ENCODE data around the gene MRPS14. TPM values are rescaled to one million over a fixed set of nuclear protein-coding genes. Genes with fewer than 3 reads are reported as not detected.

MRPS14 gene
- total and polyA plus RNA-seq, 3 experiments from 2014 or later = 41.0 to 49.4 (median 41.4) TPM

GRCh38 chr1:174991473-174991872, 31.8 kb downstream of the MRPS14 start:
- H3K27me3 ChIP-seq (ENCODE audit: insufficient read depth, low read length, poor library complexity, severe bottlenecking) = no peaks in the 10 kb centered on the region
- no peak overlapping the region for H3K27ac ChIP-seq (ENCODE audit: low read depth, low read length)
- DNase-seq = no peak
- H3K27me3 Mint-ChIP-seq = no peaks in the 10 kb centered on the region
- H3K4me3 Mint-ChIP-seq = peak overlapping the region in 4 of 7 donors; percentile 6 to 44 (median 22)
- peaks cover 14% of the 10 kb centered on the region for H3K4me1 ChIP-seq (ENCODE audit: insufficient read depth, low read length)
- peaks cover 32 to 45% (median 43%) of the 10 kb centered on the region in 3 donors for H3K4me1 Mint-ChIP-seq
- CTCF ChIA-PET = interaction anchor here (0.6 to 1.7 kb wide), 2 partner anchors 9 to 874 kb away, joined by 3 read pairs; no protein-coding TSS in a partner anchor
- H3K36me3 Mint-ChIP-seq = peaks cover 9 to 59% (median 20%) of the 10 kb centered on the region in 3 donors
- no peaks in the 10 kb centered on the region for H3K36me3 ChIP-seq (ENCODE audit: insufficient read depth, low read length)
- H3K27ac Mint-ChIP-seq = peak overlapping the region in 7 of 8 donors; percentile 7 to 68 (median 43)
- H3K9me3 ChIP-seq (ENCODE audit: low read length) = no peaks in the 10 kb centered on the region
- peaks cover 0 to 1% (median 0%) of the 10 kb centered on the region in 5 donors for H3K9me3 Mint-ChIP-seq
- H3K4me3 ChIP-seq (ENCODE audit: low read length) = no peak overlapping the region
- POLR2A ChIA-PET = no interaction called here

GRCh38 chr1:174990382-174990999, 32.7 kb downstream of the MRPS14 start:
- ChIA-PET POLR2A (interaction anchor here (1.1 to 1.7 kb wide), 2 partner anchors 9 to 26 kb away, joined by 4 to 8 read pairs; partner anchors contain the start of gene CACYBP), CTCF (interaction anchor here (1.1 to 1.9 kb wide), 4 partner anchors 9 to 135 kb away, joined by 3 to 5 read pairs (median 4); partner anchors contain the start of genes CACYBP and MRPS14)
- Histone ChIP-seq H3K36me3 (ENCODE audit: insufficient read depth, low read length) (no peaks in the 10 kb centered on the region), H3K27ac (ENCODE audit: low read depth, low read length) (peak overlapping the region; percentile 38), H3K4me1 (ENCODE audit: insufficient read depth, low read length) (peaks cover 14% of the 10 kb centered on the region), H3K27me3 (ENCODE audit: insufficient read depth, low read length, poor library complexity, severe bottlenecking) (no peaks in the 10 kb centered on the region), H3K4me3 (ENCODE audit: low read length) (peak overlapping the region; percentile 54), H3K9me3 (ENCODE audit: low read length) (no peaks in the 10 kb centered on the region)
- DNase-seq = peak in 2 of 5 donors; percentile 32 to 42
- Mint-ChIP-seq H3K4me3 (peak overlapping the region; percentile 86 to 92 (median 89)), H3K27me3 (no peaks in the 10 kb centered on the region), H3K36me3 (peaks cover 9 to 67% (median 21%) of the 10 kb centered on the region in 3 donors), H3K4me1 (peaks cover 33 to 48% (median 44%) of the 10 kb centered on the region in 3 donors), H3K27ac (peak overlapping the region; percentile 83 to 97 (median 95)), H3K9me3 (peaks cover 0 to 1% (median 0%) of the 10 kb centered on the region in 5 donors)

DNA sequence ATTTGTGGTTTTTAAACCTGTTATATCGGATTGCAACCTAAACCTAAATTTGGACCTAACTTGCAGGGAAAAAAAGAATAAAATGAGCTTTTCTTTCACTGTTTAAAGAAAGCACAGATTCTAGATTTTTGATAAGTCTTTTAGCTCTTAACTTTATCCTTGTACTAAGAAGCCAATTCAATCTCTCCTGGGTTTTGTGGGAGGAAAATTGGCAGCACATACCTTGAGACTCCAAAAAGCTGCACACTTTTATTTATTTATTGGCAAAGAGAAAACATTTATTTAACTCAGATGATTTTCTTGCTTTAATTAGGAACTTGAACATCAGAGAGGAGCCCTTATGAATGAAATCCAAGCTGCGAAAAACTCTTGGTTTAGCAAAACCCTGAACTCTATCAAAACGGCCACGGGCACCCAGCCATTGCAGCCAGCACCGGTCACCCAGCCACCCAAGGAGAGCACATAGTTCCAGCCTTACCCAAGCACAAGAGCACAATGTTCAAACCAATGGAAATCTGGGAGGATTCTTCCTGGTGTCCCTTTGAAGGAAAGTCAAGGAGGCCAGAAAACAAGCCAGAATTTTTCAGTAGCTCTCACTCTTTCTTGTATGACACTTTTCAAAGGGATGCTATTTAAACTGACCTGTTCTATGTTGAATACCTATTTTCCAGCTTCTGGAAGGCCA, 33.5 kb downstream of the MRPS14 start:
- H3K4me3 ChIP-seq (ENCODE audit: low read length) = no peak overlapping the region
- CTCF ChIA-PET = interaction anchor here (1.1 to 1.9 kb wide), 4 partner anchors 9 to 136 kb away, joined by 3 to 5 read pairs (median 4); partner anchors contain the start of genes CACYBP and MRPS14
- no peak for DNase-seq

DNA sequence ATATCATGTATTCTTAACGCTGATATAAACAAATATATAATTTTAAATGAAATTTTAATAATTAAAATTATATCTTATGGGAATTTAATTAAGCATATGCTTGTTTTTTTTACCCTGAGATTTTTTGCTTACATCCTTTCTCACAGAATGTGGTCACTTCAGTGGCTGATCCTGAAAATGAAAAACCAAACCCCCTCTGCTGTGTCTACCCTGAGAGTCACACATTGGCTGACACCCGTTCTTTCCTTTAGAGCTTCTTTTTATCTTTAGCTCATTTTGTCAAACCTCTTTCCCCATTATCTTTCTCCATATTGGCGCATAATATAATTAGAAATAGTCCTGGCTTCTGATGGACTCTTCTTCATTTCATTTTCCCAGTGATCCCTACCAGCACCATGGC, 34.2 kb downstream of the MRPS14 start:
- no peaks in the 10 kb centered on the region for H3K9me3 ChIP-seq (ENCODE audit: low read length)
- no peaks in the 10 kb centered on the region for H3K27me3 ChIP-seq (ENCODE audit: insufficient read depth, low read length, poor library complexity, severe bottlenecking)
- ChIA-PET POLR2A (interaction anchor here (1.6 to 1.7 kb wide), 2 partner anchors 11 to 21 kb away, joined by 3 to 8 read pairs; partner anchors contain the start of gene CACYBP), CTCF (interaction anchor here (1.1 to 1.9 kb wide), 3 partner anchors 10 to 136 kb away, joined by 3 to 5 read pairs (median 5); partner anchors contain the start of gene CACYBP)
- H3K4me3 ChIP-seq (ENCODE audit: low read length) = no peak overlapping the region
- peaks cover 9 to 70% (median 25%) of the 10 kb centered on the region in 3 donors for H3K36me3 Mint-ChIP-seq
- H3K4me3 Mint-ChIP-seq = peak overlapping the region in 5 of 7 donors; percentile 20 to 87 (median 85)
- H3K36me3 ChIP-seq (ENCODE audit: insufficient read depth, low read length) = no peaks in the 10 kb centered on the region
- peaks cover 0 to 1% (median 0%) of the 10 kb centered on the region in 5 donors for H3K9me3 Mint-ChIP-seq
- no peak overlapping the region for H3K27ac ChIP-seq (ENCODE audit: low read depth, low read length)
- no peaks in the 10 kb centered on the region for H3K27me3 Mint-ChIP-seq
- peaks cover 14% of the 10 kb centered on the region for H3K4me1 ChIP-seq (ENCODE audit: insufficient read depth, low read length)
- DNase-seq = no peak
- peaks cover 34 to 57% (median 53%) of the 10 kb centered on the region in 3 donors for H3K4me1 Mint-ChIP-seq
- H3K27ac Mint-ChIP-seq = peak overlapping the region; percentile 76 to 97 (median 92)

More for the DNA sequence above, 33.5 kb downstream of the MRPS14 start:
- Mint-ChIP-seq H3K27me3 (no peaks in the 10 kb centered on the region), H3K4me1 (peaks cover 35 to 54% (median 52%) of the 10 kb centered on the region in 3 donors), H3K36me3 (peaks cover 9 to 67% (median 24%) of the 10 kb centered on the region in 3 donors), H3K9me3 (peaks cover 0 to 1% (median 0%) of the 10 kb centered on the region in 5 donors), H3K4me3 (peak overlapping the region; percentile 68 to 87 (median 83)), H3K27ac (peak overlapping the region; percentile 83 to 97 (median 96))
- Histone ChIP-seq H3K27ac (ENCODE audit: low read depth, low read length) (no peak overlapping the region), H3K27me3 (ENCODE audit: insufficient read depth, low read length, poor library complexity, severe bottlenecking) (no peaks in the 10 kb centered on the region), H3K9me3 (ENCODE audit: low read length) (no peaks in the 10 kb centered on the region), H3K36me3 (ENCODE audit: insufficient read depth, low read length) (no peaks in the 10 kb centered on the region), H3K4me1 (ENCODE audit: insufficient read depth, low read length) (peaks cover 14% of the 10 kb centered on the region)
- POLR2A ChIA-PET = interaction anchor here (1.1 to 1.7 kb wide), 3 partner anchors 10 to 26 kb away, joined by 3 to 8 read pairs (median 4); partner anchors contain the start of gene CACYBP

DNA sequence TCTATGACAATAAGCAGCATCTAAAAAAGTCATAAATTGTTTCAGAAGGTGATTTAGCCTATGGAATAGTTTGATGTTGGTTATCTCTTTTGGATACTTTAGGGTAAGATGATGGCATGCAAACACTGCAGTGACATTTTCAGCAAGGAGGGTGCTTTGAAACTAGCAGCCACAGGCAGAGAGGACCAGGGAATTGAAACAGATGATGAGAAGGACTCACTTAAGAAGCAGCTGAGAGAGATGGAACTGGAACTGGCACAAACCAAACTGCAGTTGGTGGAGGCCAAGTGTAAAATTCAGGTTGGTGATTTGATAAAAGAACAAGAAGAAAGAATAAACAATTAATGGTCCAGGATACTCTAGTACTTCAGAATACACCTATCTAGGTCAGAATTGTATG, 34.7 kb downstream of the MRPS14 start:
- DNase-seq = no peak
- H3K36me3 ChIP-seq (ENCODE audit: insufficient read depth, low read length) = no peaks in the 10 kb centered on the region
- POLR2A ChIA-PET = interaction anchor here (1.6 to 1.7 kb wide), 2 partner anchors 11 to 20 kb away, joined by 3 to 8 read pairs; partner anchors contain the start of gene CACYBP
- H3K4me1 Mint-ChIP-seq = peaks cover 30 to 62% (median 49%) of the 10 kb centered on the region in 3 donors
- H3K4me3 ChIP-seq (ENCODE audit: low read length) = no peak overlapping the region
- no peaks in the 10 kb centered on the region for H3K27me3 Mint-ChIP-seq
- no peak overlapping the region for H3K27ac ChIP-seq (ENCODE audit: low read depth, low read length)
- CTCF ChIA-PET = interaction anchor here (1.9 kb wide), 1 partner anchor 10 kb away, joined by 5 read pairs; the partner anchor contains the start of gene CACYBP
- no peaks in the 10 kb centered on the region for H3K27me3 ChIP-seq (ENCODE audit: insufficient read depth, low read length, poor library complexity, severe bottlenecking)
- peaks cover 14% of the 10 kb centered on the region for H3K4me1 ChIP-seq (ENCODE audit: insufficient read depth, low read length)
- H3K27ac Mint-ChIP-seq = peak overlapping the region in 7 of 8 donors; percentile 29 to 77 (median 70)
- H3K9me3 ChIP-seq (ENCODE audit: low read length) = no peaks in the 10 kb centered on the region
- peaks cover 0 to 1% (median 0%) of the 10 kb centered on the region in 5 donors for H3K9me3 Mint-ChIP-seq
- peak overlapping the region in 6 of 7 donors; percentile 5 to 51 (median 38) for H3K4me3 Mint-ChIP-seq
- peaks cover 9 to 70% (median 25%) of the 10 kb centered on the region in 3 donors for H3K36me3 Mint-ChIP-seq

GRCh38 chr1:174984952-174985351, 38.3 kb downstream of the MRPS14 start:
- ChIA-PET POLR2A (interaction anchor here (1.9 kb wide), 1 partner anchor 14 kb away, joined by 11 read pairs; the partner anchor contains the start of gene CACYBP), CTCF (interaction anchor here (0.9 to 3.1 kb wide), 5 partner anchors 13 to 102 kb away, joined by 3 to 10 read pairs (median 4); no protein-coding TSS in a partner anchor)
- peak overlapping the region; percentile 0 to 82 (median 32) for H3K27ac Mint-ChIP-seq
- Histone ChIP-seq H3K27ac (ENCODE audit: low read depth, low read length) (no peak overlapping the region), H3K27me3 (ENCODE audit: insufficient read depth, low read length, poor library complexity, severe bottlenecking) (no peaks in the 10 kb centered on the region), H3K4me3 (ENCODE audit: low read length) (no peak overlapping the region), H3K9me3 (ENCODE audit: low read length) (no peaks in the 10 kb centered on the region), H3K36me3 (ENCODE audit: insufficient read depth, low read length) (peaks cover 4% of the 10 kb centered on the region), H3K4me1 (ENCODE audit: insufficient read depth, low read length) (peaks cover 19% of the 10 kb centered on the region)
- DNase-seq = no peak
- H3K36me3 Mint-ChIP-seq = peaks cover 34 to 80% (median 44%) of the 10 kb centered on the region in 3 donors
- peaks cover 27 to 69% (median 61%) of the 10 kb centered on the region in 3 donors for H3K4me1 Mint-ChIP-seq
- H3K9me3 Mint-ChIP-seq = peaks cover 0 to 3% (median 0%) of the 10 kb centered on the region in 5 donors
- peaks cover 0 to 1% of the 10 kb centered on the region in 2 donors for H3K27me3 Mint-ChIP-seq
- H3K4me3 Mint-ChIP-seq = no peak overlapping the region

DNA sequence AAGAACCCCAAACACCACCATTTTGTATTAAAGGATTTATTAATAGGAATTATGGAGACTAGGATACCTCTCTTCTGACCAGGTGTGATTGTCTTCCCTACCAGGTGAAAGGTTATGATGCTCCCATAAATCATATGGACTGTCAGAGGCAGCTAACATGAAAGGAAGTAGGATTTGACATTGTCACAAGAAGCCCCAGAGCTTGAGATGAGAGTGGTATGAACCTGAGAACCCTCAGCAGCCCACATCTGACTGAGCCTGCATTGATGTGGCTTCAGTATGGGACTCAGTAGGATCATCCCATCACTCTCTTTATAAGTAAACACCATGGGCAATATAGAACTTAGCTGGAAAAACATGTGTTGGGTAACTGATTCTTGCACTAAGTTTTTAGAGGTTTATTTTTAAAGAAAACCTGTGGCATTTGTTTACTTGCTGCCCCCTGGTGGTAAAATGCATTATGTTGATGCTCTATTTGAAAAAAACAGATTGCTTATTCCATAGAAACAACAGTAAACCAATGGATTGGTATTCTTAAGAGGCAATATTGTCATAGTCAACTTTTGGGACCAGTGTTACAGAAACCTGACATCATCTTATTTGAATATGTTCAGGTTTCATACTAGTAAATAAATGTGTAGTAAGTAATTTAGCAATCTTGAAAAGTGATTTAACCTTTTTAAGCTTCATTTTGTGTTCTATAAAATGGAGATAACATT, 40.1 kb downstream of the MRPS14 start:
- DNase-seq = peak in 4 of 5 donors; percentile 29 to 62 (median 50)
- H3K27ac ChIP-seq (ENCODE audit: low read depth, low read length) = no peak overlapping the region
- no peak overlapping the region for H3K4me3 ChIP-seq (ENCODE audit: low read length)
- Mint-ChIP-seq H3K9me3 (peaks cover 0 to 3% (median 0%) of the 10 kb centered on the region in 5 donors), H3K4me1 (peaks cover 13 to 54% (median 45%) of the 10 kb centered on the region in 3 donors), H3K36me3 (peaks cover 28 to 81% (median 43%) of the 10 kb centered on the region in 3 donors), H3K27me3 (peaks cover 0 to 1% of the 10 kb centered on the region in 2 donors), H3K4me3 (no peak overlapping the region), H3K27ac (peak overlapping the region in 4 of 8 donors; percentile 38 to 76 (median 71))
- no peaks in the 10 kb centered on the region for H3K27me3 ChIP-seq (ENCODE audit: insufficient read depth, low read length, poor library complexity, severe bottlenecking)
- ChIA-PET CTCF (interaction anchor here (0.7 to 2.6 kb wide), 18 partner anchors 8 to 232 kb away, joined by 3 to 11 read pairs (median 3); no protein-coding TSS in a partner anchor), POLR2A (interaction anchor here (0.7 to 2.2 kb wide), 2 partner anchors 16 to 311 kb away, joined by 3 to 10 read pairs; partner anchors contain the start of gene CACYBP)
- H3K4me1 ChIP-seq (ENCODE audit: insufficient read depth, low read length) = peaks cover 6% of the 10 kb centered on the region
- no peaks in the 10 kb centered on the region for H3K9me3 ChIP-seq (ENCODE audit: low read length)
- peaks cover 9% of the 10 kb centered on the region for H3K36me3 ChIP-seq (ENCODE audit: insufficient read depth, low read length)
